Right lobe of liver (tissue), 6 donors: Measurements from ENCODE around the gene CTIF. TPM values are rescaled to one million over a fixed set of nuclear protein-coding genes. Genes with fewer than 3 reads are reported as not detected.
"Not testable (repeated sequence)": the region's sequence is repeated elsewhere in the genome, so short reads cannot be mapped to it uniquely, and the experiment has no call there.

Experiments
- ATAC-seq, 4 donors: fragments of 200-7000 bp; cut with Tn5 transposase; one replicate each; pipeline ENCODE4 v1.9.1; 2020; ENCODE audit warnings: mild to moderate bottlenecking in 4 of 4, moderate library complexity in 4 of 4
- DNase-seq, 3 donors: peaks; one replicate each; pipeline ENCODE4 v3.0.0-alpha.2; 2020
- H3K27ac ChIP-seq, 3 donors: fragments of 200-600 bp; one replicate each; pipeline ENCODE4 v1.8.0; 2022
- H3K27me3 ChIP-seq, 2 donors: fragments of 200-600 bp; one replicate each; pipeline ENCODE4 v1.8.0; 2022
- H3K36me3 ChIP-seq, 4 donors: fragments of 200-600 bp; sonication (generic) in 1 of 4; one replicate each; pipeline versions ENCODE4 v1.5.1 to v1.8.0; 2017 to 2022; ENCODE audit warnings: control low read depth in 1 of 4
- H3K4me1 ChIP-seq, 4 donors: fragments of 200-600 bp; sonication (generic) in 1 of 4; one replicate each; pipeline versions ENCODE4 v1.5.1 to v1.8.0; 2017 to 2022; ENCODE audit warnings: control low read depth in 1 of 4
- H3K4me3 ChIP-seq, 3 donors: fragments of 200-600 bp; one replicate each; pipeline ENCODE4 v1.8.0; 2022
- H3K9me3 ChIP-seq, 4 donors: fragments of 200-600 bp; sonication (generic) in 1 of 4; one replicate each; pipeline versions ENCODE4 v1.5.1 to v1.8.0; 2017 to 2022; ENCODE audit warnings: control low read depth in 1 of 4
- POLR2A ChIP-seq: fragments of 450-650 bp; IDR thresholded peaks from one replicate; pipeline ENCODE4 v1.6.1; 2017; ENCODE audit warnings: antibody characterized with exemption, mild to moderate bottlenecking
- WGBS: methylation state at CpG from one replicate; pipeline ENCODE4 v1.1.6; 2018; ENCODE audit warnings: low coverage, low lambda C conversion rate; ENCODE audit not compliant: insufficient coverage; ENCODE audit errors: missing lambda C conversion rate; 5-methylcytosine and 5-hydroxymethylcytosine counted together
- intact Hi-C, 2 donors: fragments of 100-400 bp; cut with DNase I; formaldehyde crosslinking; loops; one replicate each; pipeline versions ENCODE4 v1.11.2 to v1.14.1; 2022
- total RNA-seq, 6 experiments: library from RNA; depleted of rRNA in 2 of 6; stranded (reverse); fragments of >200 nt in 2 of 6; fragmentation: NEBNext Ultra II Directional in 3 of 6; extraction: Animal tissue kit (Norgen Biotek cat#: 25700) in 3 of 6; gene quantifications; one replicate each; pipeline versions ENCODE4 v1.1.0 to v1.2.4, GENCODE V29; 2016 to 2023
- TF ChIP-seq, protein P1 (sequence below), 4 donors: fragments of 200-600 bp in 3 of 4; fragments of 450-650 bp in 1 of 4; IDR thresholded peaks; one replicate each; pipeline versions ENCODE4 v1.5.1 to v1.8.0; 2016 to 2022; ENCODE audit warnings: antibody characterized with exemption in 4 of 4, mild to moderate bottlenecking in 2 of 4
- donor health status: DM: no; HTN: yes; CAD: no.
- donor health status: DM: no; HTN: no; CAD: no.
- donor health status: DM: no; HTN: no; CAD: no.
- donor health status: DM: no; HTN: yes; CAD: no.
- donor health status: DM: no; HTN: yes; CAD: no.

Gene CTIF
- total RNA-seq, 6 experiments from 2014 or later = 29.0 to 60.6 (median 43.1) TPM

DNA sequence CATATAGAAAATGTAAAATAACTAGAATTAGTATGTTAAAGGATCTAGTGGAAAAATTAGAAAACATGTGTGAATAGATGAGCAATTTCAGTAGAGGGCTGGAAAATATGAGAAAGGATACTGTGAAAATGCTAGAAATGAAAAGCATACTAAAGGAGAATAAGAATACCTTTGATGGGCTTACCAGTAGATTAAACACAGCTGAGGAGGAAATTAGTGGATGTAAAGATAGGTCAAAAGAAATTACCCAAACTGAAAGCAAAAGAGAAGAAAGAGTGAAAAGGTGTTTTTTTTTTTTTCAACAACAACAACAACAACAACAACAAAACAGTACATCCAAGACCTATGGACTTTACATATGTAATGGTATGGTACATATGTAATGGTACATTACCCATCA is 41.0 kb upstream of the CTIF start:
- TF ChIP-seq POLR2A = no peak
- TF ChIP-seq, protein P1, sequence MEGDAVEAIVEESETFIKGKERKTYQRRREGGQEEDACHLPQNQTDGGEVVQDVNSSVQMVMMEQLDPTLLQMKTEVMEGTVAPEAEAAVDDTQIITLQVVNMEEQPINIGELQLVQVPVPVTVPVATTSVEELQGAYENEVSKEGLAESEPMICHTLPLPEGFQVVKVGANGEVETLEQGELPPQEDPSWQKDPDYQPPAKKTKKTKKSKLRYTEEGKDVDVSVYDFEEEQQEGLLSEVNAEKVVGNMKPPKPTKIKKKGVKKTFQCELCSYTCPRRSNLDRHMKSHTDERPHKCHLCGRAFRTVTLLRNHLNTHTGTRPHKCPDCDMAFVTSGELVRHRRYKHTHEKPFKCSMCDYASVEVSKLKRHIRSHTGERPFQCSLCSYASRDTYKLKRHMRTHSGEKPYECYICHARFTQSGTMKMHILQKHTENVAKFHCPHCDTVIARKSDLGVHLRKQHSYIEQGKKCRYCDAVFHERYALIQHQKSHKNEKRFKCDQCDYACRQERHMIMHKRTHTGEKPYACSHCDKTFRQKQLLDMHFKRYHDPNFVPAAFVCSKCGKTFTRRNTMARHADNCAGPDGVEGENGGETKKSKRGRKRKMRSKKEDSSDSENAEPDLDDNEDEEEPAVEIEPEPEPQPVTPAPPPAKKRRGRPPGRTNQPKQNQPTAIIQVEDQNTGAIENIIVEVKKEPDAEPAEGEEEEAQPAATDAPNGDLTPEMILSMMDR (IDR thresholded peaks at IDR 0.05) = no peak
- Histone ChIP-seq H3K27ac (no peak overlapping the region), H3K4me1 (peaks cover 0 to 15% (median 6%) of the 10 kb centered on the region in 4 donors), H3K9me3 (no peaks in the 10 kb centered on the region), H3K4me3 (no peak overlapping the region), H3K36me3 (no peaks in the 10 kb centered on the region), H3K27me3 (no peaks in the 10 kb centered on the region)
- DNase-seq (no peak), ATAC-seq (no peak)
- intact Hi-C loops = no loop called here

DNA sequence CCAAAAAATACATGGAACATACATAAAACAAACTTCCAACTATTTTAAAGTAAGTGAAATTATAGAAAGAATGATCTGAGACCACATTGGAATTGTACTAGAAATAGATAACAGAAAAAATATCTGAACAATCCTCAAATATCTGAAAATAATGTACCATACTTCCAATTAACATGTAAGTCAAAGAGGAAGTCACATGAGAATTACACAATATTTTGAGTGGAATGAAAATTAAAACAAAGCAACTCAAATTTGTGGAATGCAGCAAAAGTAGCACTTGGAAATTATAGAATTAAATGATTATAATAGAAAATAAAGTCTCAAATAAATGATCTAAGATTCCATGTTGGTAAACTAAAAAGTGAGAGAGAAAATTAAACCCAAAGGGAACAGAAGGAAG is 38.3 kb upstream of the CTIF start:
- intact Hi-C loops = no loop called here
- no peaks in the 10 kb centered on the region for H3K9me3 ChIP-seq
- no peak for TF ChIP-seq POLR2A
- TF ChIP-seq, protein P1 (IDR thresholded peaks at IDR 0.05) = no peak
- no peaks in the 10 kb centered on the region for H3K27me3 ChIP-seq
- DNase-seq = no peak
- ATAC-seq = no peak
- peaks cover 0 to 7% (median 0%) of the 10 kb centered on the region in 4 donors for H3K4me1 ChIP-seq
- H3K36me3 ChIP-seq = no peaks in the 10 kb centered on the region
- no peak overlapping the region for H3K27ac ChIP-seq
- H3K4me3 ChIP-seq = no peak overlapping the region

DNA sequence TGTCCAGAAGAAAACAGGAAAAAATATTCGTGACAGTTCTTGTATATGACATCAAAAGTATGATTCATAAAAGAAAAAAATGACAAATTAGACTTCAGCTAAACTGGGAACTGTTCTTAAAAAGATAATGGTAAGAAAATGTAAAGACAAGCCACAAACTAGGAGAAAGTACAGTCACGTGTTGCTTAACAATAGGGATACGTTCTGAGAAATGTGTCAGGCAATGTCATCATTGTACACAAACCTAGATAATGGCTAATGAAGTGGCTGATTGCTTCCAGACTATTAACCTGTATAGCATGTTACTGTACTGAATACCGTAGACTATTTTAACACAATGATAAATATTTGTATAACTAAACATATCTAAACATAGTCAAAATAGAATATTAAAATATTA is 35.9 kb upstream of the CTIF start:
- H3K4me1 ChIP-seq = peaks cover 0 to 7% (median 0%) of the 10 kb centered on the region in 4 donors
- no peaks in the 10 kb centered on the region for H3K27me3 ChIP-seq
- no peak overlapping the region for H3K27ac ChIP-seq
- ATAC-seq (no peak), DNase-seq (no peak)
- WGBS = 75% methylated on average over 4 of the region's 4 CpGs
- intact Hi-C loops = no loop called here
- H3K4me3 ChIP-seq = no peak overlapping the region
- H3K9me3 ChIP-seq = peaks cover 0 to 6% (median 0%) of the 10 kb centered on the region in 4 donors
- TF ChIP-seq, protein P1 (IDR thresholded peaks at IDR 0.05) = no peak
- no peak for TF ChIP-seq POLR2A
- H3K36me3 ChIP-seq = no peaks in the 10 kb centered on the region

DNA sequence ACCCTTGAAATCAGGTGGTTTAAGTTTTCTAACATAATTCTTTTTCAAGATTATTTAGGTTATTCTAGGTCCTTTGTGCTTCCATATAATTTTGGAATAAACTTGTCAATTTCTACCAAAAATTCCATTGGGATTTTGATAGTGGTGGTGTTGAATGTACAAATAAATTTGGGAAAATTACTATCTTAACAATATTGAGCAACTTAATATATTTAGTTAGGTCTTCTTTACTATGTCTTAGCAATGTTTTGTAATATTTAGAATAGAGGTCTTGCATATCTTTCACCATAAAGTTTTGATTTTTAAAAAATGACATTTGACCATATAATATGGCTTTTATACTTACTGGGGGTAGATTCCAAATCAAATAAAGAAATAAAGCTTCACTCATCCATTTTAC is 34.0 kb upstream of the CTIF start:
- TF ChIP-seq POLR2A = no peak
- TF ChIP-seq, protein P1 (IDR thresholded peaks at IDR 0.05) = no peak
- peaks cover 0 to 6% (median 0%) of the 10 kb centered on the region in 4 donors for H3K9me3 ChIP-seq
- ATAC-seq (no peak), DNase-seq (no peak)
- H3K36me3 ChIP-seq = no peaks in the 10 kb centered on the region
- intact Hi-C loops = no loop called here
- peaks cover 0 to 7% (median 0%) of the 10 kb centered on the region in 4 donors for H3K4me1 ChIP-seq
- no peaks in the 10 kb centered on the region for H3K27me3 ChIP-seq
- H3K27ac ChIP-seq = no peak overlapping the region
- H3K4me3 ChIP-seq = no peak overlapping the region

DNA sequence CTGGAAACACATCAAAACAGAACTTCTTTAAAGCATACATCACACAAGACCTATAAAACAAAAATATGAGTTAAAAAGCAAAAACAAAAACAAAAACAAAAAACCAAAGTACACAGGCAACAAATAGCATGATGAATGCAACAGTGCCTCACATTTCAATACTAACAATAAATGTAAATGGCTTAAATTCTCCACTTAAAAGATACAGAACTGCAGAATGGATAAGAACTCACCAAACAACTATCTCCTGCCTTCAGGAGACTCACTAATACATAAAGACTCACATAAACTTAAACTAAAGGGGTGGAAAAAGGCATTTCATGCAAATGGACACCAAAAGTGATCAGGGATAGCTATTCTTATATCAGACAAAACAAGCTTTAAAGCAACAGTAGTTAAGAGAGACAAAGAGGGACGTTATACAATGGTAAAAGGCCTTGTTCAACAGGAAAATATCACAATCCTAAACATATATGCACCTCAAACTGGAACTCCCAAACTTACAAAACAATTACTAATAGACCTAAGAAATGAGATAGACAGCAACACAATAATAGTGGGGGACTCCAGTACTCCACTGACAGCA is 31.8 kb upstream of the CTIF start:
- ATAC-seq, intact Hi-C loops, H3K27ac ChIP-seq, H3K36me3 ChIP-seq, H3K27me3 ChIP-seq, DNase-seq, H3K4me3 ChIP-seq, H3K4me1 ChIP-seq, H3K9me3 ChIP-seq: not testable (repeated sequence)
- 67% methylated on average over 1 of the region's 1 CpG for WGBS

DNA sequence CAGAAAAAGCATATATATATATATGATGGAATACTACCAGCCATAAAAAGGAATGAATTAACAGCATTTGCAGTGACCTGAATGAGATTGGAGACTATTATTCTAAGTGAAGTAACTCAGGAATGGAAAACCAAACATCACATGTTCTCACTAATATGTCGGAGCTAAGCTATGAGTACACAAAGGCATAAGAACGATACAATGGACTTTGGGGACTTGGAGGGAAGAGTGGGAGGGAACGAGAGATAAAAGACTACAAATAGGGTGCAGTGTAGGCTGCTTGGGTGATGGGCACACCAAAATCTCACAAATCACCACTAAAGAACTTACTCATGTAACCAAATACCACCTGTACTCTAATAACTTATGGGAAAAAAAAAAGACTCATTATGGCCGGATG is 26.3 kb upstream of the CTIF start:
- H3K36me3 ChIP-seq, H3K27me3 ChIP-seq, H3K27ac ChIP-seq, DNase-seq, H3K9me3 ChIP-seq, H3K4me1 ChIP-seq, intact Hi-C loops, H3K4me3 ChIP-seq, ATAC-seq: not testable (repeated sequence)
- 64% methylated on average over 3 of the region's 4 CpGs for WGBS
